Stimulated activated CD8-positive, alpha-beta memory T cell treated with anti-CD3 and anti-CD28 coated beads, Interleukin-7, amount 100 ng/mL, for 48 hours (primary cell): Measurements from ENCODE around the gene TREM2.
"Not testable (repeated sequence)": the region's sequence is repeated elsewhere in the genome, so short reads cannot be mapped to it uniquely, and the experiment has no call there.

ENCODE experiments used
- DNase-seq, 2 donors: peaks; one replicate each; pipeline ENCODE4 v3.0.0-alpha.2; 2020; ENCODE audit warnings: low read depth in 1 of 2; ENCODE audit errors: extremely low read depth in 1 of 2

Gene TREM2

DNA sequence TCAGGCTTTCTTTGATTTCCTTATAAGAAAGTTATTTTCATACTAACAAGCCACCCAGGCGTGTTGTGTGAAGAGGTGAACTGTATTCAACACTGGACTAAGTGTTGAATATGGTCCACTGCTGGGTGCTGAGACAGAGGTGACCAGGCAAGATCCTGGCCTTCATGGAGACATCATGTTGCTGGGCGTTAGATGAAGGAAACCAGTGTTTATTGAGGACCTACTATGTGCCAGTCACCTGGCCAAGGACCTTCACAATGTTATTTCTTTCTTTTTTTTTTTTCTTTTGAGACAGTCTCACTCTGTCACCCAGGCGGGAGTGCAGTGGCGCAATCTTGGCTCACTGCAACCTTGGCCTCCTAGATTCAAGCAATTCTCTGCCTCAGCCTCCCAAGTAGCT is 6.9 kb downstream of the TREM2 start:
- no peak for DNase-seq

- no peak for DNase-seq
Measured at GRCh38 chr6:41155132-41155805, 7.6 kb downstream of the TREM2 start.

GRCh38 chr6:41153992-41154625 is 8.8 kb downstream of the TREM2 start, which contains the start of gene TREML1:
TREML1 (minus strand) TSS chr6:41154347; CDS start chr6:41154288, 59 bp downstream.
- no peak for DNase-seq

DNA sequence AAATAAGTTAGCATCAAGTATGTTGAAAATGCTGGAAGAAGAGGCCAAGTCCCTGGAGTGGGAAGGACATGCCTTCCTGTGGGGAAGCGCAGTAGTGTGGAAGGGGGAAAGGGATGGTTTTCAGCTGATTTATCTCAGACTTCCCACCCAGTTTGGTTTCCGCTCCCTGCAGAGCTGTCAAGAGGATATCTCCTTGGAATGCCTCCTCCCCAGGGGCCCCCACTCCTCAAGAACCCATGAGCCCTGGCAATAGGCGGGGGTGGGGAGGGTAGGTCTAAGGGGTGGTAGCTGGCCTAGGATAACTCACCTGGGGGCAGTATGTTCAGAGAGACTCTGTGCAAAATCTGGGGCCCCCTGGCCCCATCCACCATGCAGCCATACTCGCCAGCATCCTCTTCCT is 9.5 kb downstream of the TREM2 start:
- DNase-seq: no peak

DNA sequence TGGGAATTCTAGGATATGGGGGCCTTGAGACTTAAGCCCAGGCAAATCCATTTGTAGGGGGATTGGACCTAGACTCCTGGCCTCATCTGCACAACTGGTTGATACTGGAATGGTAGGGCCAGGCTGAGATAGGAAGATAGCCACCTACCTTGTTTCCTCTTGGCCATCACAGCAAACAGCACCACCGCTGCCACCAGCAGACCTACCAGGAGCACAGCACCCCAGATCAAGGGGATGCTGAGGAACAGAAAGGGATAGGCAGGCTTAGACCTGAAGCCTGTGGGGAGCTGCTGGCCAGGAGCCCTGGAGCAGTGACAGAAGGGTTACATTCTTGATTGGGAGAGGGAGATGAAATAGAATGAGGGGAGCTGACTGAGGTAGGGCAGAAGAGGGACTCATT is 12.2 kb downstream of the TREM2 start:
- no peak for DNase-seq

GRCh38 chr6:41147917-41148316 is 15.0 kb downstream of the TREM2 start:
- DNase-seq: no peak

DNA sequence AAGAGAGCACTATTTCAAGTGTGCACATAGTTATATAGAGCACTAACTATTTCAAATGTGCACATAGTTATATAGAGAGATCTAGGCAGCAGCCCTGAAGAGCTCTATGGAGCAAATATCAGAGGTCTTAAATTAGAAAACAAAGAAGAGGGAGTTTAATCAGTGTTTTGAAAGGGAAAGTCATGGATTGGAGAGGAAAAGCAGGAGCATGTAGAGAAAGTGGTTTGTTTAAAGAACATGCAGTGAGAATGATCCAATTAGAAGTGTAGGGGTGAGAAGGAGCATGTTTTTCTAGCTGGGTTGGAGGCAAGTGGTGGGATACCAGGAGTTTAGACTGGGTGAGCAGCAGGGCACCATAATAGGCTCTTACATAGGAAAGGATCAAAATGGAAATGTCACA is 26.0 kb downstream of the TREM2 start:
- DNase-seq: no peak

DNA sequence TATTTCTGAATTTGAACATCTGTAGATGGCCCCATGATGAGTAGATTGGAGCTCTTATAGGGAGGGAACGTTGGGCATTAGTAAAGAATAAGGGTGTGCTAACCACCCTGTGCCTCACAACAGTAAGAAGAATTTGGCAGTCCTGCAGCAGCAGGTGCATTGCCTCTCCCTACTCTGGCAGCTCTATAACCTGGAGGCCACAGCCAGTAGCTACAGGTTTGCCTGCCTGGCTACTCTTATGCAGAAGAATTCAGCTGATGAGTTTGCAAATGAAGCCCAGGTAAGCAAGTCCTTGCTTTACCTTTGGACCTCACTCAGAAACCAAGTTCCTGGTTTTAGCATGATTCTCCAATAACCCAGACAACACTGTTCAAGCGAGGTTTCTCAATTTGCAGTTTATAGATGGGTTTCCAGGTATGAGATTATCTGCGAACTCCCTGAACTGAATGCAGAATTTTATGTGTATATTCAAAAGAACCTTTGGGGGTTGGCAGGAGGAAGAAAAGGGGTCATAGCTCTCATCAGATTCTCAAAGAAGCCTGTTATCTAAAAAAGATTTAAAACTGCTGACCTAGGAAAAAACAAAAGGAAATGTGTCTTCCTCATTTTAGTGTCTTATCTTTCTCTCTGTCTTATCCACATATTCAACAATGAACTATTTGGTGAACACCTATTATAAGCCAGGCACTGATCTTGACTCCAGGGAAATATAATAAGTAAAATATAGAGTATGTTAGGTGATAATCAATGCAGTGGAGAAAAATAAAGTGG is 27.7 kb downstream of the TREM2 start:
- no peak for DNase-seq

- no peak for DNase-seq
Measured at GRCh38 chr6:41132254-41132653, 30.7 kb downstream of the TREM2 start.

DNA sequence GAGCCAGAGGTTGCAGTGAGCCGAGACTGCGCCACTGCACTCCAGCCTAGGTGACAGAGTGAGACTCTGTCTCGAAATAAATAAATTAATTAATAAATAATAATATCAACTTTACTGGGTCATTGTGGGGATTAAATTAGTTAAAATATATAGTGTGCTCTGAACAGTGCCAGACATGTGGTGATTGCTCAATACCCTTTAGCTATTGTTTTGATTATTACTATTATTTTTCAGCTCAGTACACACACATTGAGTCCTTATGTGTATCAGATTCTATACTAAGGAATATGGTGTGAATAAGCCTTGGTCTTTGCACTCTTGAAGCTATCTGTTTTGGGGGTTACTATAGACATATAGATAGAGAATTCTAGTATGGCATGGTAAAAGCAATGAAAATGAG is 37.6 kb downstream of the TREM2 start:
- DNase-seq: no peak

DNA sequence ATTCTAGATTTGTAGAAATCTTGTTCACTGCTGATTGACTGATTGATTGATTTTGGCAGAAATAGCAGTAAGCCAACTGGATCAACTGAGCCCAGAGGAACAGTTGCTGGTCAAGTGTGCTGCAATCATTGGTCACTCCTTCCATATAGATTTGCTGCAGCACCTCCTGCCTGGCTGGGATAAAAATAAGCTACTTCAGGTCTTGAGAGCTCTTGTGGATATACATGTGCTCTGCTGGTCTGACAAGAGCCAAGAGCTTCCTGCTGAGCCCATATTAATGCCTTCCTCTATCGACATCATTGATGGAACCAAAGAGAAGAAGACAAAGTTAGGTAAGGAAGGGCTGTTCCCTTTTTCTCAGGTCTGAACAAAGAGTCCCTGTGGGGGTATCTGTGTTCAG is 40.0 kb downstream of the TREM2 start:
- DNase-seq: no peak

DNA sequence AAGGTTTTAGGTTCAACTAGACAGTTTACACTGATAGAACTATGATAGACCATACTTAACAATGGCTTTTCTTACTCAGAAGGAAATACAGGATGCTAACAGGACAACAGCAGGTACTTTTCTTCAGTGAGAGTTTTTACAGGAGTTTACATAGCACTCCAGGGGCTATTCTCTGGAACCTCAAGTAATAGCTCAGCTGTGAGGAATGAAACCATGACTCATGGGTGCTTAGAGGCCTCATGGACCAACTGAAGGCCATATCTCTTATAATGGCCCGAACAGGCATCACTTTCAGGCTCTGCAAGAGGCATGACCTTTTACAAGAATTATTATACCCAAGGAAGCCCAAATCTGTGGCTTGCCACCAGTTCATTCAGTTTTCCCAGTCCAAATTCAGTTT is 40.5 kb downstream of the TREM2 start:
- DNase-seq: no peak

GRCh38 chr6:41120058-41120457 is 42.9 kb downstream of the TREM2 start:
- DNase-seq: no peak

GRCh38 chr6:41119508-41119907 is 43.4 kb downstream of the TREM2 start:
- no peak for DNase-seq

GRCh38 chr6:41115027-41115426 is 47.9 kb downstream of the TREM2 start:
- not testable (repeated sequence) for DNase-seq

- no peak for DNase-seq
Measured at GRCh38 chr6:41111017-41111416, 51.9 kb downstream of the TREM2 start.
